GM23248 (cell line): ENCODE measurements around the gene SULF2.

Experiments used
- EZH2 ChIP-seq: fragments of 200-600 bp; sonication (generic); IDR thresholded peaks from 2 replicates; pipeline ENCODE4 v1.6.1; 2018; ENCODE audit warnings: antibody characterized with exemption, mild to moderate bottlenecking; ENCODE audit not compliant: insufficient read depth, poor library complexity, severe bottlenecking
- EZH2phosphoT487 ChIP-seq: fragments of 200-600 bp; sonication (generic); IDR thresholded peaks from 2 replicates; pipeline ENCODE4 v1.6.1; 2018; ENCODE audit warnings: antibody characterized with exemption, moderate library complexity, mild to moderate bottlenecking, low read depth; ENCODE audit not compliant: insufficient read depth

DNA sequence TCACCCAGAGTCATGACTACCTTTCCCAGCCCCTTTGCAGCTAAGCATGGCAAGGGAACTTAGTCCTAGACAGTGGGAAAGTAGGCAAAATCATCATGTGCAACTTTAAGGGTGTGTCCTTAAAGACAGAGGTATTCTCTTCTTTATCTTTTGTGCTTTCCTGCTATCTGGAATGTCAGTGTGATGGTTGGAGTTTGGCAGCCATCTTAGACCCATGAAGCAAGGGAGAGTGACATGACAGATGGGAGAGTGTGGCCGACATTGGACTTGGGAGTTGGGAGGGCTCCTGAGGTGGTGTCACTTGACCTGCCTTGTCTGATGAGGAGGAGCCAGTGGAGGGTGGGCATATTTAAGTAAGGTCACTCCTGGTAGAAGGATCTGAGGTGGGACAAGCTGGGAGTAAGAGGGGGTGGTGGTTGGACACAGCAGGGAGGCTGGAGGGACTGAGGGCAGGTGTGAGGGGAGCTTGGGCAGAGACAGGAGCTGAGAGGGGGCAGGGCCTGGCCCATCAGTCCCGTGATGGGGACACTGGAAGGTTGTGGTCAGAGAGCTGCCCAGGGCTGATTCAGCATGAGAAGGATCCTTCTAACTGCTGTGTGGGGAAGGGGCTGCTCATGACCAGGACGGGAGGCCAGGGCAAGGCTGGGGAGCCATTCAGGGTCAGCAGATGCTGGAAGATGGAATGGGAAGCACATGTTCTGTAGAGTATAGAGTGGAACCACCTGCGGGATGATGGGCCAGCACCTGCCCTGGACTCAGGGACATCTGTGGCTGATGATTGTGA lies 29.5 kb upstream of the SULF2 start:
- TF ChIP-seq EZH2 (no peak), EZH2phosphoT487 (no peak)
